Measurements from ENCODE around the gene TNFRSF25.
"Not testable (repeated sequence)": the region's sequence is repeated elsewhere in the genome, so short reads cannot be mapped to it uniquely, and the experiment has no call there.

TNFRSF25 gene

GRCh38 chr1:6431645-6432579, 34.1 kb downstream of the TNFRSF25 start:
- not testable (repeated sequence) for DNase-seq (ENCODE audit: low spot score)

- DNase-seq (ENCODE audit: low spot score): peak; percentile 45
These were observed 36.1 kb downstream of the TNFRSF25 start for GRCh38 chr1:6429660-6430411.

- not testable (repeated sequence) for DNase-seq (ENCODE audit: low spot score)
These were observed 37.5 kb downstream of the TNFRSF25 start for GRCh38 chr1:6428453-6428852.

- no peak for DNase-seq (ENCODE audit: low spot score)
These were observed 38.3 kb downstream of the TNFRSF25 start for GRCh38 chr1:6427441-6428390.

- no peak for DNase-seq (ENCODE audit: low spot score)
These were observed 39.0 kb downstream of the TNFRSF25 start for GRCh38 chr1:6426972-6427350.

GRCh38 chr1:6426277-6426971, 39.5 kb downstream of the TNFRSF25 start:
- DNase-seq (ENCODE audit: low spot score): no peak

- no peak for DNase-seq (ENCODE audit: low spot score)
These were observed 40.3 kb downstream of the TNFRSF25 start for GRCh38 chr1:6425658-6426057.

- no peak for DNase-seq (ENCODE audit: low spot score)
These were observed 41.1 kb downstream of the TNFRSF25 start, which contains the start of gene ESPN for GRCh38 chr1:6424619-6425593. Gene ESPN, plus strand, starts transcription at chr1:6424776. Its CDS starts 180 bp downstream, at chr1:6424956.

- DNase-seq (ENCODE audit: low spot score): no peak
These were observed 41.9 kb downstream of the TNFRSF25 start for GRCh38 chr1:6424000-6424565.

GRCh38 chr1:6423321-6423999, 42.5 kb downstream of the TNFRSF25 start:
- DNase-seq (ENCODE audit: low spot score): peak; percentile 58

- DNase-seq (ENCODE audit: low spot score): no peak
These were observed 44.7 kb downstream of the TNFRSF25 start for GRCh38 chr1:6421266-6421665.

- DNase-seq (ENCODE audit: low spot score): no peak
These were observed 45.4 kb downstream of the TNFRSF25 start for GRCh38 chr1:6420454-6421042.

GRCh38 chr1:6419804-6420453, 46.0 kb downstream of the TNFRSF25 start, which contains the start of gene HES2:
Gene HES2, minus strand, starts transcription at chr1:6419919. Its CDS starts 99 bp downstream, at chr1:6419820.
- no peak for DNase-seq (ENCODE audit: low spot score)

GRCh38 chr1:6419397-6419803, 46.6 kb downstream of the TNFRSF25 start:
- no peak for DNase-seq (ENCODE audit: low spot score)

- no peak for DNase-seq (ENCODE audit: low spot score)
These were observed 47.1 kb downstream of the TNFRSF25 start for GRCh38 chr1:6418668-6419396.

- DNase-seq (ENCODE audit: low spot score): no peak
These were observed 47.9 kb downstream of the TNFRSF25 start for GRCh38 chr1:6417961-6418667.

- no peak for DNase-seq (ENCODE audit: low spot score)
These were observed 49.1 kb downstream of the TNFRSF25 start for GRCh38 chr1:6416906-6417305.
